Parietal lobe (tissue), 1 donor: ENCODE results near the gene LHX2. TPM values are rescaled to one million over a fixed set of nuclear protein-coding genes. Genes with fewer than 3 reads are reported as not detected.

Experiments used
- total RNA-seq: library from RNA; depleted of rRNA; stranded (reverse); fragments of >200 nt; gene quantifications from one replicate; pipeline ENCODE4 v1.2.3, GENCODE V29; 2014

Gene LHX2, protein sequence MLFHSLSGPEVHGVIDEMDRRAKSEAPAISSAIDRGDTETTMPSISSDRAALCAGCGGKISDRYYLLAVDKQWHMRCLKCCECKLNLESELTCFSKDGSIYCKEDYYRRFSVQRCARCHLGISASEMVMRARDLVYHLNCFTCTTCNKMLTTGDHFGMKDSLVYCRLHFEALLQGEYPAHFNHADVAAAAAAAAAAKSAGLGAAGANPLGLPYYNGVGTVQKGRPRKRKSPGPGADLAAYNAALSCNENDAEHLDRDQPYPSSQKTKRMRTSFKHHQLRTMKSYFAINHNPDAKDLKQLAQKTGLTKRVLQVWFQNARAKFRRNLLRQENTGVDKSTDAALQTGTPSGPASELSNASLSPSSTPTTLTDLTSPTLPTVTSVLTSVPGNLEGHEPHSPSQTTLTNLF
- 182 TPM for total RNA-seq

DNA sequence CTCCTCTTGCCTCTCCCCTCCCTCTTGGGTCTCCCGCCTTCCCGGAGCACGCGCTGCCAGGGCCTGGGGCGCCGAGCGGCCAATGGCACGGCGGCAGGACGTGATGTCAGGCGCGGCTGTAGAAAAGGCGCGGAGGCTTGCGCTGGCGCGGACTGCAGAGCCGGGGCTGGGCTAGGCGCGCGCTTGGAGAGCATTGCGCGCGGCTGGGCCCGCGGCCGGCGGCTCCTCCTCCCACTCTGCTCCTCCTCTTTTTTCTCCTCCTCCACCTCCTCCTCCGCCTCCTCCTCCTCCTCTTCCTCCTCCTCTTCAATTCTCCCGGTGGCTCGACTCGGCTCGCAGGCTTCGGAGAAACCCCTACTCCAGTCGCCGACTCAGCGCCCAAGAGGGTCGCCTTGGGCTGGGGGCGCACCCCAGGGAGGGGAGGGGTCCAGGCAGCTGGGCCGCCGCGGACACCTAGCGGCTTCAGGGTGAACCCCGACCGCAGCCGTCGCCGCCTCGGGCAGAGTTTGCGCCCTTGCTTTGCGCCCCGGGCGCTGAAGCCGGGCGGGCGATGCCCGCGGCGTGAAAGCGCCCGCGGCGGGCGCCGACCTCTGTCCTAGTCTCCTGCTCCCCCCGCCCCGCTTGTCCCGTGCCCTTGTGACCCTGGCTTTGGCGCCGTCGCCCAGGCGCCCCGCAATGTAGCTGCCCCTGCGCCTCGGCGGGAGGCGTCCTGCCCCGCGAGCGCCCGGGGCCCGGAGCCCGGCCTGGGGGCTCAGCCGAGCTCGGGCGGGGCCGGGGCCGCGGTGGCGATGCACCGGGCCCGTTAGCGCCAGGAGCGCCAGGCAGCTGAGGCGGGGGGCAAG, at the start of gene LHX2:
TSS of gene LHX2 (plus strand) at position 309 of the 842 bp plus-strand sequence. CDS start 581 bp downstream, outside the sequence.

Other genes with a start within 250 kb of the LHX2 start
- gene DENND1A, start 81.6 kb upstream of the LHX2 start, total RNA-seq: 58.8 TPM
- gene NEK6, start 246.2 kb downstream of the LHX2 start, total RNA-seq: 29.4 TPM